Sciatic nerve (tissue), 2 donors: ENCODE data around the gene CD79A. TPM values are rescaled to one million over a fixed set of nuclear protein-coding genes. Genes with fewer than 3 reads are reported as not detected.

ENCODE experiments used
- ATAC-seq: fragments of 200-7000 bp; cut with Tn5 transposase; one replicate; pipeline ENCODE4 v1.9.1; 2020; ENCODE audit warnings: mild to moderate bottlenecking, moderate library complexity
- DNase-seq: peaks from one replicate; pipeline ENCODE4 v3.0.0-alpha.2; 2020; ENCODE audit warnings: low spot score
- intact Hi-C: fragments of 100-400 bp; cut with DNase I; formaldehyde crosslinking; loops from one replicate; pipeline ENCODE4 v1.14.2; 2022
- total RNA-seq: library from RNA; stranded (reverse); fragmentation: NEBNext Ultra II Directional; extraction: Animal tissue kit (Norgen Biotek cat#: 25700); gene quantifications from one replicate; pipeline ENCODE4 v1.2.1, GENCODE V29; 2021
- donor health status: DM: no; HTN: no; CAD: no.
- donor health status: DM: no; HTN: no; CAD: no.

The CD79A gene
- total RNA-seq = 2.1 TPM

DNA sequence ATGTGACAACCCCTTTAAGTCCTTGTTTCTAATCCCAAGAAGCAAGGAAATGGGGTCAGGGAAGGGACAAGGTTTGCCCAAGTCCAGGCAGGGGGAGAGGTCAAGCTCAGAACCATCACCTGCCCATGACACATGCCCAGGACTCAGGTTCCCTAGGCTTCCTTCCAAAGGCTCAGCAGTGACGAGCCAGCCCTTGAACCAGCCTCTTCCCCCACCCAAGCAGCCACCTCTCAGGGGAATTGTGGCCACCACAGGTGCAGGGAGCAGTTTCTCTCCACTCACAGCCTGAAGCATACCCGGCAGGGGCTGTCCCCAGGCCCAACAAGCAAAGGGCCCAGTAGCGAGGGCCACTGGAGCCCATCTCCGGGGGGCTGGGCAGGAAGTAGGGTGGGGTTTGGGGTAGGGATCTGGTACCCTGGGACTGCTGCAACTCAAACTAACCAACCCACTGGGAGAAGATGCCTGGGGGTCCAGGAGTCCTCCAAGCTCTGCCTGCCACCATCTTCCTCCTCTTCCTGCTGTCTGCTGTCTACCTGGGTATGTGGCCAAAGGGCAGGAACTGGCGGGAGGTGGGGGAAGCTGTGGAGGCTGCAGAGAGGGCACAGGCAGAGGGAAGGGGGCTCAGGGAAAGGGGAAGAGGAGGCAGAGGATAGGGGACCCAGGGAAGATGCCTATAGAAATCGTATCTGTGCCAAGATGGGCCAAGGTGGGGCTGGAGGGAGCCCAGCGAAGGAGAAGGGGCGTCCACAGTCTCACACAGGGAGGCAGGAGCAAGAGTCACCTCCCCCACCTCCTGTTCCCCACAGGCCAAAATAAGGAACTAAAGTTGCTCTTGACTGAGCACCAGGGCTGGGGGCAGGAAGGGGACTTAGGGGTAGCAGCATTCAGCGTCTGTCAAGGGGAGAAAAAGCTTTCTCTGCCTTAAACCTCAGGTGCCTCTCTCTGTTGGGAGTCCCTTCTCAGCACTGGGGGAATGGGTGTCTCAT is at the start of gene CD79A:
TSS of gene CD79A (plus strand) at position 433 of the 986 bp plus-strand sequence. CDS start at position 459, 26 bp downstream.
- intact Hi-C loops = loop anchor here (10.0 kb wide), 1 partner anchor 592 kb away; no protein-coding TSS in a partner anchor
- no peak for ATAC-seq
- DNase-seq = no peak

DNA sequence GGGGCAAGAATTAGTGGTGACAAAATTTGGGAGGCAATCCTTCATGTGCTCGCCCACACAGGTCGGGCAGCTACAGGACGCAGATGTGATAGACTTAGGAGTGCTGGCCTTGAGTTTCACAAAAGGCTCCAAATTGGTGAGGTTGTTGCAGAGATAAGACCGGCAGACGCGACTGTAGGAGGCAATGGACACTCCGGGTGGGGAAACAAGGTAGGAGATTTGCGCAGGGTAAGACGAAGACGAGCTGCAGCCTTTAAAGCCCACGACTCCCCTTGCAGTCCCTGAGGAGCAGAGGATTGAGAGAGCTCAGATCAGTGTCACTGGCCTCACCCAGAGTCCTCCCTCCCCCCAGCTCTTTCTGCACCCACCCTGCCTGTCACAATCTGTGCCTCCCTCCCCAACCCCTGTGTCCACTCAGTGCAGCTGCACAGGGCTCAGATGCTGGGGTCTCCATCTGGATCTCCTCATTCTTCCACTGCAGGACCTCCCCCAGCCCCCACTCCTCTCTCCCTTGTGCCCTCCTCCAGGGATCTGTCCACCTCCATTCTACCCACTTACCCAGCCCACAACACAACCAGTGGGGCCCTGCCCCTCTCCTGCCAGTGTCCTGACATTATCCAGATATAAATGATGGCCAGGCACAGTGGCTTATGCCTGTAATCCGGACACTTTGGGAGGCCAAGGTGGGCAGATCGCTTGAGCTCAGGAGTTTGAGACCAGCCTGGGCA is 38.9 kb upstream of the CD79A start:
- DNase-seq (no peak), ATAC-seq (no peak)
- intact Hi-C loops = no loop called here

DNA sequence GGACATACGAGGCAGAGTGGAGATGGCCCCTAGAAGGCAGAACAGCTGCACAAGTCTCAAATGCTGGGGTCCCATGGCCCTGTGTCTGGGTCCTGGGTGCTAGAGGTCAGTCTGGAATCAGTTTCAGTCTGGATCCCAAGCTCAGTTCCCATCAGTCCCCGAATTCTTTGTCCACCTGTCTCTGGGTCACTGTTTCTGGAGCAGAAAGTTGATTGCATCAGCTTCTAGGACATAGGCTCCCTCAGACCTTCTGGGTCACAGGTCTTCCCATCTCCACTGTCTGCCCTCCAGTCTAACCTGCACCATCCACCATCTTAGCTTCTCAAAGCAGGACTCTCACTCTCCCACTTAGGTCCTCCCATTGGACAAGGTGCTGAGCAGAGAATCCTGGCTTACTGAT is 37.9 kb upstream of the CD79A start:
- ATAC-seq (no peak), DNase-seq (no peak)
- intact Hi-C loops = no loop called here

DNA sequence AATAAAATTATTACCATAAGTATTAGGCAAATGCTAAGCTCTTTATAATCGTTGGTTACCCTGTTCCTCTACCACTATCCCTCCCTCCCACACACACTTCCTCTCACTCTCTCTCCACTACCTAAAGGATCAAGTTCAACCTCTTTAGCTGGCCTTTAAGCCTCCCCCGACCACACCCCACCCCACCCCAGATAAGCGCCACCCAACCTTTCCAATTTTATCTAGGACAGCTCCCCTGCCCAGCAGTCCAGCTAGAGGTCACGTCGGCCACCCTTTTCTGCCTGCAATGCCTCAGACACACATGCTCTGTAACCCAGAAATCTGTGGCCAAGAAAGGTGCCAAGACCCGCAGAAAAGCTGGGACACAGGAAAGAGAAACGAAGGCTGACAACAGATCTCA is 33.7 kb upstream of the CD79A start:
- intact Hi-C loops = no loop called here
- DNase-seq = peak; percentile 23
- ATAC-seq = no peak

DNA sequence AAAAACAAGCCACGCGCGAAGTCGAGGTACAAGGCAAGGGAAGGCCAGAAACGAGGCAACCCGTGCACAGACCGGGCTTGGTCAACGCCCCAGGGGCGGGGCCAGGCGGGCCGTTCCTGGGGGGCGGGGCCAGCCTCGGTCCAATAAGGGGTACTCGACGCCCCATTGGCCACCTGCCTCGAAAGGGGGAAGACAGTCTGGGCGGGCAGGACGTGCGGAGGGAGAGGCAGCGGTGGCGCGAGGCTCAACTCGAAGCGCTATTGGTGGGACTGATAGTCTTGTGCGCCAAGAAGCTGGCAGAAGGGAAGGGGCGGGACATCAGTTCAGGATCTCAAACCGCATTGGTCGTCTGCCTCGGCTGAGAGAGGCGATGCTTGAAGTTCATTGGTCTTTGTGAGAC is 32.5 kb upstream of the CD79A start, which contains the start of gene LYPD4:
TSS of gene LYPD4 (minus strand) at position 83 of the 400 bp plus-strand sequence. CDS start 5,398 bp downstream, outside the sequence.
- no peak for ATAC-seq
- intact Hi-C loops = no loop called here
- DNase-seq = no peak

DNA sequence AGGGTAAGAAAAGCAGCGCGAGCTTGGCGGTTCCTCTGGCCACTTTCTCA is 32.3 kb upstream of the CD79A start, which contains the start of gene DMRTC2:
TSS of gene DMRTC2 (plus strand) at position 42 of the 50 bp plus-strand sequence. CDS start 2,387 bp downstream, outside the sequence.
- intact Hi-C loops = no loop called here
- DNase-seq (no peak), ATAC-seq (no peak)

DNA sequence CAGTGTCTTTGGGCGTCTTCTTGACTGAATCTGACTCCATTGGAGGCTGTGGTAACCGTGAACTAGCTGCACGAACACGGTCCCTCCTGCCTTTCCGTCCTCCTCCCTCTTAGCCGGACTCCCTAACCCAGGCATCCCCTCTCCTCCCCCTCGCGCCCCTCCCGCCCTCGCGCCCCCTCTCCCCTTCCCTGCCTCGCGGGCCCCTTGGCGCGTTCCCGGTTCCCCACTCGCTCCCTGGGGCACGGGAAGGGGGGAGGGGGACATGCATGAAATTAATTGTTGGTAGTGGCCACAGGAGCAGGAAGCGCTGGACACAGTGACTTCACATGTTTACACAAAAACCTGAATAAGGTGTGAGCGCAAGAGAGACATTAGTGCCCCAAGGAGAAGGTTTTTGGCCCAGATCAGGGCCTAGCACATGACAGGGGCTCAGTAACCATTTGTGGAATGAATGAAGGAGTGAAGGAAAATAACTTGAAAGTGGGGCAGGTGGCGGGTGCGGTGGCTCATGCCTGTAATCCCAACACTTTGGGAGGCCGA is 32.0 kb upstream of the CD79A start:
- intact Hi-C loops = no loop called here
- DNase-seq (no peak), ATAC-seq (no peak)

DNA sequence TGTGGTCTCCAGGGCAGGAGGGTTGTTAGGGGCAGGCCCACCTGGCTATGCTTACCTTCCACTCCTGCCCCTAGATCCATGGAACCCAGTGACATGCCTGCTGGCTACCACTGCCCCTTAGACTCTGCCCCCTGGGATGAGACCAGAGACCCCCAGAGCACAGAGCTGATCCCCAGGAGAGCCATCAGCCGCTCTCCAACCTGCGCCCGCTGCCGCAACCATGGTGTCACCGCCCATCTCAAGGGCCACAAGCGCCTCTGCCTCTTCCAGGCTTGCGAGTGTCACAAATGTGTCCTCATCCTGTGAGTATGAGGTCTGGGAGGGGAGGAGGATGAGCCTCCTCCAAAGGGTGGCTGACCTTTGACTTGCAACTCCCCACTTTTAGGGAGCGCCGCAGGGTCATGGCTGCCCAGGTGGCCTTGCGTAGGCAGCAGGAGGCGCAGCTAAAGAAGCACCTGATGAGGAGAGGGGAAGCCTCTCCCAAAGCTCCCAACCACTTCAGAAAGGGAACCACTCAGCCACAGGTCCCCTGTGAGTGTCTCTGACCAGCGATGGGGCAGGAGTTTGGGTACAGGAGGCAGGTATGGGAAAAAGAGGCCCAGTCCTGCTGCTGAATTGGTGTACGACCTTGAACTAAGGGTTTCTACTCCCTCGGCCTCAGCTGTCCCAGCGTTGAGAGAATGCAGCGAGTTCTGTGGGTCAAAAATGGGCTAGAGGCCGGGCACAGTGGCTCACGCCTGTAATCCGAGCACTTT is 29.6 kb upstream of the CD79A start:
- no peak for DNase-seq
- ATAC-seq = no peak
- intact Hi-C loops = no loop called here

DNA sequence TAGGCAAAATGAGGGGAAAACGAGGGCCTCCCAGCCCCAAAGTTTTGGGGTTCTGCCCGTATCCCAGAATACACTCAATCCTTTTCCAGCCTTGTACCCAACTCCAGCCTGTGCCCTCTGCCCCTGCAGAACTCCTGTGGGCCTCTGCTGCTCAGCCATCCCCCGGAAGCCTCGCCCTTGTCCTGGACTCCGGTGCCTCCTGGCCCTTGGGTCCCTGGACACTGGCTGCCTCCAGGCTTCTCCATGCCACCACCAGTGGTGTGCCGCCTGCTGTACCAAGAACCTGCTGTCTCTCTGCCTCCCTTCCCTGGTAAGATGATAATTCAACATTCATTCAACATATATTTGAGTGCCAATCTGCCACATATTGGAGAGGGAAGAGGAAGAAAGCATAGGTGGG is 28.4 kb upstream of the CD79A start:
- DNase-seq = no peak

DNA sequence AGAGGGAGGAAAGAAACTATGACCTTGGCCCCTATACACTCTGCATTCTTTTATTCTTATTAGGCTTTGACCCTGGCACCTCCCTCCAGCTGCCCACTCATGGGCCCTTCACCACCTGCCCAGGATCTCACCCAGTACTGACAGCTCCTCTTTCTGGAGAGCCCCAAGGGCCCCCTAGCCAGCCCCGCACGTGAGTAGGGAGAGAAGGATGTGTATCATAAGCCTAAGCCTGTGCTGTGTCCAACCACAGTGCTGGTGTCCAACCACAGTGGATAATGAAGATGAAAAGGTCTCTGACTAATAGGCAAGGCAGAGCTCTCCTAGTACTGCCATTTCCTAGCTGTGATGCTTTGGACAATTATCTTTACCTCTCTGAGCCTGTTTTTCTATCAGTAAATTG is 28.0 kb upstream of the CD79A start:
- ATAC-seq (no peak), DNase-seq (no peak)
- intact Hi-C loops = no loop called here

More for the DNA sequence above, 28.4 kb upstream of the CD79A start:
- intact Hi-C loops = no loop called here
- ATAC-seq = no peak

DNA sequence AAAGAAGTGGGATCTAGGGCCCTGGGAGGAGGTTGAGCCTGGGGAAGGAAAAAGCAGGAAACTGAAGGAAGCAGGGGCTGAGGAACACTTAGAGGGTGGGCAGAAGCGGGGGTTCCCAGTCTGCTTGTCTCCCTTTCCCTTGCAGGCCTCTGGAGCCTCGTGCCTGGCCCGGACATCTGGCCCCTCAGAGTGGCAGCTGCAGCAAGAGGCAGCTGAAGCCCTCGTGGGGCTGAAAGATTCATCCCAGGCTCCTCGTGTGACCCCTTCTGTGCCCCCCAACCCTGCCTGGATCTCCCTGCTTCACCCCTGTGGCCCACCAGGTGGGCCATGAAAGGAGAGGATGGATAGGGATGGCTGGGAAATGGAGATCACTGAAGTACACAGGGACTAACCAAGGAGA is 26.7 kb upstream of the CD79A start:
- DNase-seq (no peak), ATAC-seq (no peak)
- intact Hi-C loops = no loop called here

DNA sequence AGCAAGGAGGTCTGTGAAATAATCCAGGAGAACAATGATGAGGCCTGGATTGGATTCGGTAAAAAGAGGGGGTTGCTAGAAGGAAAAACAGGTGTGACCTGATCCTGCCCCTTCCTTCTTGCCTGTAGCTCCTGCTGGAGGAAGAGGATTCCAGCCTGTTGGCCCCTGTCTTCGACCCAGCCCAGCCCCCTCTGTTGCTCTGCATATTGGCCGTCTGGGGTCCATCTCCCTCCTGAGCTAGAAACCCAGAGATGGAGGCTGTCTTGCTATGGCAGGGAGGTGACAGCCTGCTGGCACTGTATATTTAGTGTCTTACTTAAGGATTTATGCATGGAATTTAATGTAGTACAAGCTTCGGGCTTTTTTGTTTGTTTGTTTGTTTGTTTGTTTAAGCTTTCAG is 25.6 kb upstream of the CD79A start:
- no peak for ATAC-seq
- intact Hi-C loops = no loop called here
- DNase-seq = no peak

DNA sequence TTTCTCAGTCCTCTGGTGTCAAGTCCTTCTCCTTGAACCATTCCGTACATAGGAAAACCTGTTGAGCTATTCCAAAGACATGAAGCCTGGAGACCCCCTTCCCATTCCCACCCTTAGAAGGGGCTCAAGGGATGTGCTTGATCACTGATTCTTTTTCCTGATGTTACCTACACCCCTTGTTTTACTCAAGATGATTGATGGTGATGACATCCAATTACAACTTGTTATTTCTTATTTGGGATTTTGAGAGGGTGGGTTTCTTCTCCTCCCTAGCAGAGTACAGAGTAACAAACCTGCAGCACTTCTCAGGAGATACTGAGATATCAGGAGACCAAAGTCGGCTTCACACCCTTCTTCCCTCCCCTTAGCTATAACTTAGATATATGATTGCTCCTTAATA is 23.7 kb upstream of the CD79A start:
- DNase-seq (no peak), ATAC-seq (no peak)
- intact Hi-C loops = no loop called here

DNA sequence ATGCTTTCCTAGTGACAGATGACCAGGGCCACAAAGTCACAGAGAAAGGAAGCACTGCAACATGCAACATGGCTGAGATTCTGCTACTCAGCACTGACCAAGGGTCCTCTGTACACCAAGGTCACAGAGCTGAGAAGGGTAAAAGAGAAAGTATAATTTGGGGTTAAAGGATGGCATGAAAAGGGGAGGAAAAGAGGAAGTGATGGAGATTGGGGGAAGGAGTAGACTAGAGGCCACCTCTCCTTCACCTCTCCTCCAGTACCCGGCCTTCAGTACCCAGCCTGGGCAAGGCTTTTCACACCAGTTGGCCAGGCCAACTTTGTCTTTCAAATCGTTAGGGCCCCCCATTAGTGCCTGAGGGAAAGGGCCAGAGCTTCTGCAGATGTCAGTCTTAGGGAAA is 23.3 kb upstream of the CD79A start:
- DNase-seq = no peak
- ATAC-seq = no peak
- intact Hi-C loops = no loop called here

DNA sequence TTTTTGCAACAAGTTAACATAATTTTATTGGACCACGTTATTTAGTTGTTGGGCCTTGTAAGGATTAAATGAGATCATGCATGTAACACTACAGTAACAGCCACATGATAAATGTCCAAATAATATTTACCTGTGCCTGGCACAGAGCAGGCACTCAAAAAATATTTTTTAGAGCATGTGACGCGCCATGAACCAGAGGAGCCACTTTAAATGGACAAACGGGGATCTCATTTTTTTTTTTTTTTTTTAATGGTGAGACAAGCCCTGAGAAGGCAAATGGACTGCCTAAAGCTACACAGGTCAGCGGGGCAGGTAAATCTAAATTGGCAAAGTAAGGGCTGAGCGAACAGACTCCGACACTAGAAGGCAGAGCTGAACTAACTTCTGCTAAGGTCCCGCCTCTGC is 17.9 kb upstream of the CD79A start:
- ATAC-seq (no peak), DNase-seq (no peak)
- intact Hi-C loops = no loop called here

DNA sequence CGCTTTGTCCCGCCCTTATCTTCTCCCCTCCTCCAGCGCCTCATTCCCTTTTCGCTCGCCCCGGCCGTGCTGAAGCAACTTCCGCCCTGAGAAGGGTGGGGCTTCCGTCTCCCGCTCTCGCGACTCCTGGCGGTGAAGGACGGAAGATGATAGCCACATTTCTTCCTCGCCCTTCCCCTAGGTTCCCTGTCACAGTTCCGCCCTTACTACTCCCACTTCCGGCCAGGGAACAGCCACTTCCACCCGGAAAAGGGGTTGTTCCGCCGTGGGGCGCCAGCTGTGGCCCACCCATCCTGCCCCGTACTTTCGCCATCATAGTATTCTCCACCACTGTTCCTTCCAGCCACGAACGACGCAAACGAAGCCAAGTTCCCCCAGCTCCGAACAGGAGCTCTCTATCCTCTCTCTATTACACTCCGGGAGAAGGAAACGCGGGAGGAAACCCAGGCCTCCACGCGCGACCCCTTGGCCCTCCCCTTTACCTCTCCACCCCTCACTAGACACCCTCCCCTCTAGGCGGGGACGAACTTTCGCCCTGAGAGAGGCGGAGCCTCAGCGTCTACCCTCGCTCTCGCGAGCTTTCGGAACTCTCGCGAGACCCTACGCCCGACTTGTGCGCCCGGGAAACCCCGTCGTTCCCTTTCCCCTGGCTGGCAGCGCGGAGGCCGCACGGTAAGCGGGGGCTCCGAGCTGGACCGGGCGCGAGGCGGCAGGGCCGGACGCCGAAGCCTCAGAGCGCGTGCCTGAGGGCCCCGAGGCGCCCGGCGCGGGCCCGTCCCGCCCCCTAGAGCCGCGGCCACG is 17.3 kb upstream of the CD79A start, which contains the start of gene RPS19:
TSS of gene RPS19 (plus strand) at position 638 of the 801 bp plus-strand sequence. CDS start 520 bp downstream, outside the sequence.
- peak; percentile 98 for ATAC-seq
- DNase-seq = peak; percentile 100
- intact Hi-C loops = no loop called here

DNA sequence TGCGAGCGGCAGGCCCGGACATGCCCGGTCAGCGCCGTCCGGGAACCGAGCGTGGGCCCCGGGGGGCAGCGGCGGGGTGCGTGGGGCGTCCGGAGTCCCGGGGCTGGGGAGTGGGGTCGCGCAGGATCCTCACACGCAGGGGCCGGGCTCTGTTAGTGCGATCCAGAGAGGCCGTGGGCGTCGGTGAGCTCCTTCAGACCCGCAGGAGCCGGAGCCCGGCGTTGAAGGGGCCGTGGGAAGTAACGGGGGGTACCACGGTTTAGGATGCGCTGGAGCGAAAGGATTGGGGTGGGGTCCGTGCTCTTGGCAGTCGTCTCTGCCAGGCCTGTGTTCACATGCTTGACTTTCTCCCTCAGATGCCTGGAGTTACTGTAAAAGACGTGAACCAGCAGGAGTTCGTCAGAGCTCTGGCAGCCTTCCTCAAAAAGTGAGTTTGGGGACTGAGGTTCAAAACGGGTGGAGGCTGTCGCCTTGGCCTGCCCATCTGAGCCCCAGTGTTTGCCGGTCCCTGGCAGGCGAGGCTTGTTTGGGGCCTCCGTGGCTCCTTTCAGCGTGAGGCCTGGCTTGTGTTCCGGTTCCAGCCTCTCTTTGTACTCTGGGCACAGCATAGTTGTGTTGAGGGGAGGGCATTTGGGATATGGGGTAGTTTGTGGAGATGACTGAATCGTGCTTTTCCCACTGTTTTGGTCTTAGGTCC is 16.5 kb upstream of the CD79A start:
- intact Hi-C loops = no loop called here
- no peak for DNase-seq
- no peak for ATAC-seq

DNA sequence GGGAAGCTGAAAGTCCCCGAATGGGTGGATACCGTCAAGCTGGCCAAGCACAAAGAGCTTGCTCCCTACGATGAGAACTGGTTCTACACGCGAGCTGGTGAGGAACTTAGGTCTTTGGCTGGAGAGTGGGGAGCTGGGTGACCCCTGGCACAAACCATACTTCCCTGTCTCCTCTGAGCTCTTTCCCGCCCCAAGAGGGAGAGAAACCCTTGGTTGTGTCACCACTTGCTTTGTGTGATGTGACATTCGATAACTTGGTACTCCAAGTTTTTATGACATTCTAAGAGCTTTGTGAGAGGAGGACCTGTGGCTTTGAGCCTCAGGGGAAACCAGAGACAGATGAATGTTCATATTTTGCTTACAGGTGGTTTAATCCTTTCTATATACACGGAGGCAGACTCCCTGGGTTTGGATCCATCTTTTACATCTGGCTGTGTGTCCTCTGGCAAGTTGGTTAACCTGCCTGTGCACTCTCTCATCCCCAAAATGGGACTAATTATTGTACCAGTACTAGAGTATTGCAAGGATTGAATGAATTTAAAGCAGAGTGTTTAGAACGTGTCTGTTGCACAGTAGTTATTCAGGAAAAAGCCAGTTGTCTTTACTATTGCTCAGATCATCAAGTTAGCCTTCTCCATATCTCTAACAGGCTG is 15.8 kb upstream of the CD79A start:
- intact Hi-C loops = no loop called here
- ATAC-seq = no peak
- no peak for DNase-seq
